Measurements from ENCODE around the gene C1QTNF9. TPM values are rescaled to one million over a fixed set of nuclear protein-coding genes. Genes with fewer than 3 reads are reported as not detected.
"Not testable (repeated sequence)": the region's sequence is repeated elsewhere in the genome, so short reads cannot be mapped to it uniquely, and the experiment has no call there.

Gene C1QTNF9
- total RNA-seq, 1 experiment from 2014 or later, result 0.51 TPM

- not testable (repeated sequence) for DNase-seq (ENCODE audit: low read depth)
Measured at GRCh38 chr13:24319641-24320040, 10.3 kb downstream of the C1QTNF9 start.

GRCh38 chr13:24321416-24321815 is 12.0 kb downstream of the C1QTNF9 start:
- not testable (repeated sequence) for DNase-seq (ENCODE audit: low read depth)

GRCh38 chr13:24322470-24322869 is 13.1 kb downstream of the C1QTNF9 start:
- not testable (repeated sequence) for DNase-seq (ENCODE audit: low read depth)

GRCh38 chr13:24323036-24323738 is 13.8 kb downstream of the C1QTNF9 start:
- no peak for DNase-seq (ENCODE audit: low read depth)

GRCh38 chr13:24323739-24324075 is 14.3 kb downstream of the C1QTNF9 start:
- DNase-seq (ENCODE audit: low read depth), result no peak

GRCh38 chr13:24327598-24327997 is 18.2 kb downstream of the C1QTNF9 start:
- DNase-seq (ENCODE audit: low read depth), result not testable (repeated sequence)

GRCh38 chr13:24328145-24328544 is 18.8 kb downstream of the C1QTNF9 start:
- DNase-seq (ENCODE audit: low read depth), result no peak

- DNase-seq (ENCODE audit: low read depth), result no peak
Measured at GRCh38 chr13:24338721-24339120, 29.3 kb downstream of the C1QTNF9 start.

- no peak for DNase-seq (ENCODE audit: low read depth)
Measured at GRCh38 chr13:24339937-24340607, 30.7 kb downstream of the C1QTNF9 start.

- DNase-seq (ENCODE audit: low read depth), result no peak
Measured at GRCh38 chr13:24340608-24340955, 31.2 kb downstream of the C1QTNF9 start.

GRCh38 chr13:24341439-24341838 is 32.1 kb downstream of the C1QTNF9 start:
- DNase-seq (ENCODE audit: low read depth), result peak; percentile 28

GRCh38 chr13:24348385-24348784 is 39.0 kb downstream of the C1QTNF9 start:
- peak; percentile 36 for DNase-seq (ENCODE audit: low read depth)

- DNase-seq (ENCODE audit: low read depth), result peak; percentile 70
Measured at GRCh38 chr13:24348797-24349515, 39.6 kb downstream of the C1QTNF9 start.

- DNase-seq (ENCODE audit: low read depth), result not testable (repeated sequence)
Measured at GRCh38 chr13:24349778-24350664, 40.6 kb downstream of the C1QTNF9 start.

GRCh38 chr13:24351423-24351822 is 42.0 kb downstream of the C1QTNF9 start:
- no peak for DNase-seq (ENCODE audit: low read depth)

GRCh38 chr13:24353736-24354135 is 44.4 kb downstream of the C1QTNF9 start:
- peak; percentile 31 for DNase-seq (ENCODE audit: low read depth)

GRCh38 chr13:24355103-24355502 is 45.7 kb downstream of the C1QTNF9 start:
- no peak for DNase-seq (ENCODE audit: low read depth)

- no peak for DNase-seq (ENCODE audit: low read depth)
Measured at GRCh38 chr13:24356270-24356669, 46.9 kb downstream of the C1QTNF9 start.

GRCh38 chr13:24356837-24357236 is 47.5 kb downstream of the C1QTNF9 start:
- DNase-seq (ENCODE audit: low read depth), result no peak

GRCh38 chr13:24357756-24358155 is 48.4 kb downstream of the C1QTNF9 start:
- no peak for DNase-seq (ENCODE audit: low read depth)

GRCh38 chr13:24358836-24359235 is 49.5 kb downstream of the C1QTNF9 start:
- not testable (repeated sequence) for DNase-seq (ENCODE audit: low read depth)

All from HT1080 (cell line).